ES-I3 (cell line): Measurements from ENCODE around the gene CAB39L.
"Not testable (repeated sequence)": the region's sequence is repeated elsewhere in the genome, so short reads cannot be mapped to it uniquely, and the experiment has no call there.

Experiments used
- H3K36me3 ChIP-seq: 2 replicates; pipeline ENCODE4 v1.6.1; 2013; ENCODE audit warnings: mild to moderate bottlenecking, low read length, control low read depth, moderate library complexity; ENCODE audit not compliant: insufficient read depth
- H3K4me1 ChIP-seq: 2 replicates; pipeline ENCODE4 v1.6.1; 2013; ENCODE audit warnings: mild to moderate bottlenecking, control low read depth, low read length; ENCODE audit not compliant: insufficient read depth
- H3K9ac ChIP-seq: 2 replicates; pipeline ENCODE4 v1.6.1; 2013; ENCODE audit warnings: low read depth, mild to moderate bottlenecking, low read length, moderate library complexity
- H3K9me3 ChIP-seq: 2 replicates; pipeline ENCODE4 v1.6.1; 2013; ENCODE audit warnings: mild to moderate bottlenecking, low read length, moderate library complexity; ENCODE audit not compliant: control insufficient read depth, insufficient read depth

Gene CAB39L

GRCh38 chr13:49340161-49340560 is 103.7 kb downstream of the CAB39L start:
- Histone ChIP-seq H3K36me3 (no peaks in the 10 kb centered on the region), H3K4me1 (no peaks in the 10 kb centered on the region), H3K9me3 (no peaks in the 10 kb centered on the region), H3K9ac (no peak overlapping the region)

- Histone ChIP-seq H3K4me1 (no peaks in the 10 kb centered on the region), H3K9ac (no peak overlapping the region), H3K9me3 (no peaks in the 10 kb centered on the region), H3K36me3 (no peaks in the 10 kb centered on the region)
These were observed 107.2 kb downstream of the CAB39L start for GRCh38 chr13:49336655-49337054.

- H3K4me1 ChIP-seq: no peaks in the 10 kb centered on the region
- H3K9ac ChIP-seq: no peak overlapping the region
- no peaks in the 10 kb centered on the region for H3K9me3 ChIP-seq
- H3K36me3 ChIP-seq: no peaks in the 10 kb centered on the region
These were observed 113.4 kb downstream of the CAB39L start for GRCh38 chr13:49330546-49330864.

- Histone ChIP-seq H3K36me3 (no peaks in the 10 kb centered on the region), H3K4me1 (no peaks in the 10 kb centered on the region), H3K9me3 (no peaks in the 10 kb centered on the region), H3K9ac (no peak overlapping the region)
These were observed 113.9 kb downstream of the CAB39L start for GRCh38 chr13:49329831-49330545.

- not testable (repeated sequence) for H3K4me1 ChIP-seq, H3K9me3 ChIP-seq, H3K9ac ChIP-seq, H3K36me3 ChIP-seq
These were observed 116.7 kb downstream of the CAB39L start for GRCh38 chr13:49327145-49327544.

- Histone ChIP-seq H3K9me3 (no peaks in the 10 kb centered on the region), H3K9ac (no peak overlapping the region), H3K36me3 (no peaks in the 10 kb centered on the region), H3K4me1 (no peaks in the 10 kb centered on the region)
These were observed 117.5 kb downstream of the CAB39L start for GRCh38 chr13:49326222-49326917.

- no peaks in the 10 kb centered on the region for H3K9me3 ChIP-seq
- no peaks in the 10 kb centered on the region for H3K4me1 ChIP-seq
- H3K9ac ChIP-seq: no peak overlapping the region
- no peaks in the 10 kb centered on the region for H3K36me3 ChIP-seq
These were observed 120.5 kb downstream of the CAB39L start for GRCh38 chr13:49323344-49323743.

- H3K4me1 ChIP-seq: no peaks in the 10 kb centered on the region
- H3K9me3 ChIP-seq: no peaks in the 10 kb centered on the region
- H3K9ac ChIP-seq: no peak overlapping the region
- H3K36me3 ChIP-seq: no peaks in the 10 kb centered on the region
These were observed 121.2 kb downstream of the CAB39L start for GRCh38 chr13:49322702-49323101.

GRCh38 chr13:49320975-49321374 is 122.9 kb downstream of the CAB39L start:
- Histone ChIP-seq H3K9ac (no peak overlapping the region), H3K9me3 (no peaks in the 10 kb centered on the region), H3K4me1 (no peaks in the 10 kb centered on the region), H3K36me3 (no peaks in the 10 kb centered on the region)

GRCh38 chr13:49319951-49320350 is 123.9 kb downstream of the CAB39L start:
- H3K4me1 ChIP-seq: no peaks in the 10 kb centered on the region
- no peaks in the 10 kb centered on the region for H3K36me3 ChIP-seq
- H3K9ac ChIP-seq: no peak overlapping the region
- H3K9me3 ChIP-seq: no peaks in the 10 kb centered on the region

- Histone ChIP-seq H3K9ac (no peak overlapping the region), H3K4me1 (no peaks in the 10 kb centered on the region), H3K36me3 (no peaks in the 10 kb centered on the region), H3K9me3 (no peaks in the 10 kb centered on the region)
These were observed 124.3 kb downstream of the CAB39L start for GRCh38 chr13:49319551-49319950.

- Histone ChIP-seq H3K4me1 (peaks cover 6% of the 10 kb centered on the region; the same call in 1 of the 2 replicates), H3K36me3 (no peaks in the 10 kb centered on the region), H3K9me3 (no peaks in the 10 kb centered on the region), H3K9ac (no peak overlapping the region)
These were observed 127.9 kb downstream of the CAB39L start for GRCh38 chr13:49315756-49316482.

GRCh38 chr13:49315036-49315565 is 128.8 kb downstream of the CAB39L start:
- H3K4me1 ChIP-seq: peaks cover 6% of the 10 kb centered on the region; the same call in 1 of the 2 replicates
- H3K36me3 ChIP-seq: no peaks in the 10 kb centered on the region
- no peak overlapping the region for H3K9ac ChIP-seq
- H3K9me3 ChIP-seq: no peaks in the 10 kb centered on the region

- H3K4me1 ChIP-seq: peaks cover 6% of the 10 kb centered on the region; the same call in 1 of the 2 replicates
- H3K9me3 ChIP-seq: no peaks in the 10 kb centered on the region
- H3K9ac ChIP-seq: no peak overlapping the region
- no peaks in the 10 kb centered on the region for H3K36me3 ChIP-seq
These were observed 129.5 kb downstream of the CAB39L start for GRCh38 chr13:49314344-49314882.
